IMR-90 (cell line): ENCODE measurements around the gene RYR1. TPM values are rescaled to one million over a fixed set of nuclear protein-coding genes. Genes with fewer than 3 reads are reported as not detected.

Source experiments
- ATAC-seq: fragments of 200-7000 bp; cut with Tn5 transposase; 2 replicates; pipeline ENCODE4 v1.9.1; 2020; ENCODE audit warnings: low read depth, mild to moderate bottlenecking, moderate library complexity
- BruUV-seq: library from RNA; stranded (reverse); fragments of 400-500 nt; replicated peaks from 2 replicates; lab custom pipeline; 2021; lab: Mats Ljungman, UMichigan
- CTCF ChIA-PET: fragments of 300-600 bp; formaldehyde crosslinking; extraction: SDS; loops from one replicate; lab custom pipeline; 2021; ENCODE audit warnings: antibody characterized with exemption; lab: Yijun Ruan, JAX
- POLR2A ChIA-PET: fragments of 300-600 bp; sonication (Branson Sonifier 250); formaldehyde crosslinking; loops from one replicate; lab custom pipeline; 2022; ENCODE audit warnings: antibody characterized with exemption; ENCODE audit not compliant: unreplicated experiment; lab: Charles Lee
- DNase-seq: peaks from one replicate; pipeline ENCODE4 v3.0.0; 2013
- H2AFZ ChIP-seq: replicated peaks from 2 replicates; pipeline ENCODE3; 2013; ENCODE audit warnings: low read length, mild to moderate bottlenecking; ENCODE audit not compliant: poor library complexity
- H2AK5ac ChIP-seq: 2 replicates; pipeline ENCODE4 v1.6.1; 2013; ENCODE audit warnings: low read depth, low read length, inconsistent platforms
- H2AK9ac ChIP-seq: replicated peaks from 2 replicates; pipeline ENCODE3; 2013; ENCODE audit warnings: mild to moderate bottlenecking, low read depth, low read length, moderate library complexity; ENCODE audit not compliant: poor library complexity
- H2BK120ac ChIP-seq: 2 replicates; pipeline ENCODE4 v1.6.1; 2013; ENCODE audit warnings: low read depth, low read length, inconsistent platforms
- H2BK15ac ChIP-seq: 3 replicates; pipeline ENCODE4 v1.6.1; 2013; ENCODE audit warnings: low read depth, low read length, inconsistent platforms
- H2BK20ac ChIP-seq: 2 replicates; pipeline ENCODE4 v1.6.1; 2013; ENCODE audit warnings: low read depth, mild to moderate bottlenecking, inconsistent platforms, low read length, moderate library complexity
- H2BK5ac ChIP-seq: 2 replicates; pipeline ENCODE4 v1.6.1; 2013; ENCODE audit warnings: mild to moderate bottlenecking, low read depth, low read length, inconsistent platforms; ENCODE audit not compliant: poor library complexity, severe bottlenecking
- H3K14ac ChIP-seq: replicated peaks from 2 replicates; pipeline ENCODE4 v1.6.1; 2013; ENCODE audit warnings: low read depth, low read length, inconsistent platforms
- H3K18ac ChIP-seq: 2 replicates; pipeline ENCODE4 v1.6.1; 2013; ENCODE audit warnings: low read depth, low read length, control low read depth
- H3K23ac ChIP-seq: 2 replicates; pipeline ENCODE4 v1.6.1; 2013; ENCODE audit warnings: low read depth, low read length, inconsistent platforms
- H3K27ac ChIP-seq: 2 replicates; pipeline ENCODE4 v1.5.1; 2013; ENCODE audit warnings: mild to moderate bottlenecking, control low read depth, low read length; ENCODE audit not compliant: insufficient read depth
- H3K27me3 ChIP-seq: 2 replicates; pipeline ENCODE4 v1.6.1; 2013; ENCODE audit warnings: low read length; ENCODE audit not compliant: control insufficient read depth, insufficient read depth
- H3K36me3 ChIP-seq: 2 replicates; pipeline ENCODE4 v1.6.1; 2013; ENCODE audit warnings: low read length, mixed read lengths; ENCODE audit not compliant: control insufficient read depth, insufficient read depth
- H3K4ac ChIP-seq: 2 replicates; pipeline ENCODE4 v1.6.1; 2013; ENCODE audit warnings: low read depth, low read length, inconsistent platforms
- H3K4me1 ChIP-seq: 2 replicates; pipeline ENCODE4 v1.6.1; 2013; ENCODE audit warnings: low read length, mixed read lengths; ENCODE audit not compliant: control insufficient read depth, insufficient read depth
- H3K4me2 ChIP-seq: 2 replicates; pipeline ENCODE4 v1.6.1; 2013; ENCODE audit warnings: low read depth, mild to moderate bottlenecking, control low read depth, low read length, moderate library complexity
- H3K4me3 ChIP-seq: 2 replicates; pipeline ENCODE4 v1.5.1; 2013; ENCODE audit warnings: low read depth, mild to moderate bottlenecking, control low read depth, low read length, moderate library complexity; ENCODE audit not compliant: insufficient read depth
- H3K56ac ChIP-seq: 2 replicates; pipeline ENCODE4 v1.6.1; 2013; ENCODE audit warnings: low read length, inconsistent platforms; ENCODE audit not compliant: insufficient read depth; ENCODE audit errors: extremely low read depth
- H3K79me1 ChIP-seq, 2 experiments: 2 replicates each; pipeline ENCODE4 v1.6.1; 2013; ENCODE audit warnings: low read length in 2 of 2, inconsistent platforms in 1 of 2, low read depth in 1 of 2
- H3K9ac ChIP-seq: 2 replicates; pipeline ENCODE4 v1.6.1; 2013; ENCODE audit warnings: low read depth, low read length, control low read depth
- H3K9me1 ChIP-seq: 2 replicates; pipeline ENCODE4 v1.6.1; 2013; ENCODE audit warnings: low read length, inconsistent platforms; ENCODE audit not compliant: insufficient read depth
- H3K9me3 ChIP-seq: 2 replicates; pipeline ENCODE4 v1.6.1; 2013; ENCODE audit warnings: low read length; ENCODE audit not compliant: control insufficient read depth, insufficient read depth
- H4K20me1 ChIP-seq: 2 replicates; pipeline ENCODE4 v1.6.1; 2013; ENCODE audit warnings: low read length, inconsistent platforms; ENCODE audit not compliant: insufficient read depth
- H4K5ac ChIP-seq: 2 replicates; pipeline ENCODE4 v1.6.1; 2013; ENCODE audit warnings: mild to moderate bottlenecking, low read depth, low read length, control low read depth
- H4K8ac ChIP-seq, 2 experiments: 2 replicates each; pipeline ENCODE4 v1.6.1; 2013; ENCODE audit warnings: low read depth in 2 of 2, low read length in 2 of 2, control low read depth in 1 of 2, inconsistent platforms in 1 of 2
- H4K91ac ChIP-seq: 2 replicates; pipeline ENCODE4 v1.6.1; 2013; ENCODE audit warnings: low read depth, low read length, inconsistent platforms; ENCODE audit not compliant: insufficient read depth
- BHLHE40 ChIP-seq: fragments of 150-350 bp; IDR thresholded peaks from 2 replicates; pipeline ENCODE4 v1.6.1; 2016; ENCODE audit warnings: mild to moderate bottlenecking, low read depth, low read length
- CEBPB ChIP-seq: IDR thresholded peaks from 2 replicates; pipeline ENCODE4 v1.6.1; 2012; ENCODE audit warnings: low read depth, low read length, improper control_type of control experiment
- CHD1 ChIP-seq: IDR thresholded peaks from 2 replicates; pipeline ENCODE4 v1.6.1; 2012; ENCODE audit warnings: low read depth, low read length, improper control_type of control experiment
- ELK1 ChIP-seq: fragments of 150-350 bp; IDR thresholded peaks from 2 replicates; pipeline ENCODE4 v1.6.1; 2016; ENCODE audit warnings: low read depth, mild to moderate bottlenecking, low read length, moderate library complexity, borderline replicate concordance
- FOS ChIP-seq: fragments of 150-350 bp; IDR thresholded peaks from 2 replicates; pipeline ENCODE4 v1.6.1; 2016; ENCODE audit warnings: low read depth, low read length
- MAFK ChIP-seq: IDR thresholded peaks from 2 replicates; pipeline ENCODE4 v1.6.1; 2012; ENCODE audit warnings: low read depth, low read length, improper control_type of control experiment
- MAZ ChIP-seq: IDR thresholded peaks from 2 replicates; pipeline ENCODE4 v1.6.1; 2012; ENCODE audit warnings: low read depth, mild to moderate bottlenecking, low read length, improper control_type of control experiment, moderate library complexity, borderline replicate concordance
- MXI1 ChIP-seq: IDR thresholded peaks from 2 replicates; pipeline ENCODE4 v1.6.1; 2012; ENCODE audit warnings: low read depth, mild to moderate bottlenecking, low read length, moderate library complexity, borderline replicate concordance
- NFE2L2 ChIP-seq: fragments of 150-350 bp; IDR thresholded peaks from 2 replicates; pipeline ENCODE4 v1.6.1; 2016; ENCODE audit warnings: low read depth, mild to moderate bottlenecking, low read length
- POLR2A ChIP-seq: IDR thresholded peaks from 2 replicates; pipeline ENCODE4 v1.6.1; 2012; ENCODE audit warnings: mild to moderate bottlenecking, low read depth, low read length
- RAD21 ChIP-seq: IDR thresholded peaks from 2 replicates; pipeline ENCODE4 v1.6.1; 2012; ENCODE audit warnings: low read length, improper control_type of control experiment
- RCOR1 ChIP-seq: IDR thresholded peaks from 2 replicates; pipeline ENCODE4 v1.6.1; 2012; ENCODE audit warnings: mild to moderate bottlenecking, low read length, improper control_type of control experiment; ENCODE audit not compliant: insufficient replicate concordance
- RFX5 ChIP-seq: IDR thresholded peaks from 2 replicates; pipeline ENCODE4 v1.8.0; 2012; ENCODE audit warnings: low read depth, mild to moderate bottlenecking, low read length, moderate library complexity
- SMC3 ChIP-seq: fragments of 150-350 bp; IDR thresholded peaks from 2 replicates; pipeline ENCODE4 v1.6.1; 2016; ENCODE audit warnings: low read depth, mild to moderate bottlenecking, antibody characterized with exemption, low read length, moderate library complexity
- WGBS, 2 experiments: methylation state at CpG; one replicate each; pipeline versions ENCODE4 v1.1.5 to v1.1.7; 2013; ENCODE audit warnings: missing lambda C conversion rate in 2 of 2; ENCODE audit not compliant: insufficient read length in 1 of 2; ENCODE audit errors: extremely low coverage in 2 of 2; 5-methylcytosine and 5-hydroxymethylcytosine counted together
- dilution Hi-C: fragments of 300-500 bp; cut with HindIII; formaldehyde crosslinking; loops from one replicate; pipeline ENCODE4 v1.14.3; 2018; ENCODE audit warnings: low sequenced_read_pairs; ENCODE audit not compliant: unreplicated experiment
- in situ Hi-C: fragments of 300-500 bp; cut with MboI; formaldehyde crosslinking; loops from 3 replicates; pipeline ENCODE4 v1.14.3; 2019; ENCODE audit warnings: low sequenced_read_pairs, inconsistent platforms, mixed read lengths
- intact Hi-C: fragments of 100-400 bp; cut with micrococcal nuclease; formaldehyde crosslinking; loops from 2 replicates; pipeline ENCODE4 v1.10.0; 2022
- polyA plus RNA-seq, 3 experiments: library from polyadenylated mRNA; depleted of rRNA; stranded (reverse); fragments of >200 nt; gene quantifications; 2 replicates each; pipeline ENCODE4 v1.2.3, GENCODE V29; 2012; ENCODE audit warnings: low replicate concordance in 1 of 3
- total RNA-seq: library from RNA; depleted of rRNA; stranded (reverse); fragments of >200 nt; gene quantifications from 2 replicates; pipeline ENCODE4 v1.2.3, GENCODE V29; 2012
- TF ChIP-seq, protein P1 (sequence below): conservative IDR thresholded peaks from 2 replicates; pipeline ENCODE4 v1.5.1; 2012; ENCODE audit warnings: mild to moderate bottlenecking, low read depth, low read length, improper control_type of control experiment
- TF ChIP-seq, protein P2 (sequence below): fragments of 150-350 bp; IDR thresholded peaks from 2 replicates; pipeline ENCODE4 v1.6.1; 2017; ENCODE audit warnings: mild to moderate bottlenecking, antibody characterized with exemption, low read length, low read depth

Gene RYR1
- total and polyA plus RNA-seq, 2 of the 4 experiments (the other 2 are of a cell fraction): not detected

- Histone ChIP-seq H2AK5ac (no peak overlapping the region), H2BK5ac (no peak overlapping the region), H4K91ac (no peak overlapping the region), H2BK15ac (no peak overlapping the region), H4K8ac (no peak overlapping the region), H2AK9ac (no peak overlapping the region), H3K9me1 (no peaks in the 10 kb centered on the region), H4K20me1 (no peaks in the 10 kb centered on the region), H4K5ac (no peak overlapping the region), H3K27me3 (no peaks in the 10 kb centered on the region), H3K9ac (no peak overlapping the region), H2BK120ac (no peak overlapping the region), H3K4me2 (no peak overlapping the region), H2BK20ac (no peak overlapping the region), H3K79me1 (no peaks in the 10 kb centered on the region), H3K4ac (no peak overlapping the region), H3K9me3 (no peaks in the 10 kb centered on the region), H3K36me3 (no peaks in the 10 kb centered on the region), H3K14ac (no peak overlapping the region), H3K18ac (no peak overlapping the region), H3K56ac (no peak overlapping the region), H3K4me3 (no peak overlapping the region), H3K4me1 (no peaks in the 10 kb centered on the region), H3K23ac (no peak overlapping the region), H2AFZ (no peak overlapping the region), H3K27ac (no peak overlapping the region)
- dilution Hi-C loops (no loop called here), in situ Hi-C loops (loop anchor here (25.0 kb wide), 1 partner anchor 755 kb away; the partner anchor contains the start of gene SYCN), intact Hi-C loops (no loop called here)
- ChIA-PET POLR2A (no interaction called here), CTCF (no interaction called here)
- WGBS, 2 experiments: 33% methylated on average over 1 of the region's 5 CpGs; no CpG with 5 or more reads in 1 of the 2 experiments
- DNase-seq: no peak
- ATAC-seq: no peak
- no TSS peak for BruUV-seq
- no peak for TF ChIP-seq RFX5
- TF ChIP-seq MAZ: no peak
- TF ChIP-seq RAD21: no peak
- TF ChIP-seq FOS: no peak
- no peak for TF ChIP-seq SMC3
- no peak for TF ChIP-seq POLR2A
- no peak for TF ChIP-seq CHD1
- no peak for TF ChIP-seq CEBPB
- no peak for TF ChIP-seq NFE2L2
- TF ChIP-seq ELK1: no peak
- no peak for TF ChIP-seq BHLHE40
- TF ChIP-seq, protein P1, sequence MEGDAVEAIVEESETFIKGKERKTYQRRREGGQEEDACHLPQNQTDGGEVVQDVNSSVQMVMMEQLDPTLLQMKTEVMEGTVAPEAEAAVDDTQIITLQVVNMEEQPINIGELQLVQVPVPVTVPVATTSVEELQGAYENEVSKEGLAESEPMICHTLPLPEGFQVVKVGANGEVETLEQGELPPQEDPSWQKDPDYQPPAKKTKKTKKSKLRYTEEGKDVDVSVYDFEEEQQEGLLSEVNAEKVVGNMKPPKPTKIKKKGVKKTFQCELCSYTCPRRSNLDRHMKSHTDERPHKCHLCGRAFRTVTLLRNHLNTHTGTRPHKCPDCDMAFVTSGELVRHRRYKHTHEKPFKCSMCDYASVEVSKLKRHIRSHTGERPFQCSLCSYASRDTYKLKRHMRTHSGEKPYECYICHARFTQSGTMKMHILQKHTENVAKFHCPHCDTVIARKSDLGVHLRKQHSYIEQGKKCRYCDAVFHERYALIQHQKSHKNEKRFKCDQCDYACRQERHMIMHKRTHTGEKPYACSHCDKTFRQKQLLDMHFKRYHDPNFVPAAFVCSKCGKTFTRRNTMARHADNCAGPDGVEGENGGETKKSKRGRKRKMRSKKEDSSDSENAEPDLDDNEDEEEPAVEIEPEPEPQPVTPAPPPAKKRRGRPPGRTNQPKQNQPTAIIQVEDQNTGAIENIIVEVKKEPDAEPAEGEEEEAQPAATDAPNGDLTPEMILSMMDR: no peak
- no peak for TF ChIP-seq MXI1
- no peak for TF ChIP-seq RCOR1
- TF ChIP-seq MAFK: no peak
- TF ChIP-seq, protein P2, sequence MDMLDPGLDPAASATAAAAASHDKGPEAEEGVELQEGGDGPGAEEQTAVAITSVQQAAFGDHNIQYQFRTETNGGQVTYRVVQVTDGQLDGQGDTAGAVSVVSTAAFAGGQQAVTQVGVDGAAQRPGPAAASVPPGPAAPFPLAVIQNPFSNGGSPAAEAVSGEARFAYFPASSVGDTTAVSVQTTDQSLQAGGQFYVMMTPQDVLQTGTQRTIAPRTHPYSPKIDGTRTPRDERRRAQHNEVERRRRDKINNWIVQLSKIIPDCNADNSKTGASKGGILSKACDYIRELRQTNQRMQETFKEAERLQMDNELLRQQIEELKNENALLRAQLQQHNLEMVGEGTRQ: no peak
Measured at GRCh38 chr19:38457202-38457601, 23.7 kb downstream of the RYR1 start.
